GM19372 (cell line): ENCODE measurements around the gene KIFC3.
A peak's percentile ranks its signal among the peaks of the same experiment; 100 is the strongest.
"Not testable (repeated sequence)": the region's sequence is repeated elsewhere in the genome, so short reads cannot be mapped to it uniquely, and the experiment has no call there.

Experiments
- ATAC-seq: cut with Tn5 transposase; IDR thresholded peaks from one replicate; pipeline ENCODE4 v1.9.1; 2021; ENCODE audit warnings: mild to moderate bottlenecking, low read depth, moderate library complexity; ENCODE audit not compliant: unreplicated experiment

The KIFC3 gene

GRCh38 chr16:57805176-57805575 lies 2.9 kb upstream of the KIFC3 start:
- ATAC-seq, result no peak

GRCh38 chr16:57804111-57804837 lies 2.0 kb upstream of the KIFC3 start:
- no peak for ATAC-seq

GRCh38 chr16:57803134-57803990 lies 1.1 kb upstream of the KIFC3 start:
- peak; percentile 15 for ATAC-seq

GRCh38 chr16:57801809-57802340 lies 416 bp downstream of the KIFC3 start:
- ATAC-seq, result no peak

- no peak for ATAC-seq
Measured at GRCh38 chr16:57801098-57801808, 1.0 kb downstream of the KIFC3 start.

GRCh38 chr16:57800200-57801097 lies 1.8 kb downstream of the KIFC3 start:
- no peak for ATAC-seq

GRCh38 chr16:57799600-57800199 lies 2.6 kb downstream of the KIFC3 start:
- no peak for ATAC-seq

DNA sequence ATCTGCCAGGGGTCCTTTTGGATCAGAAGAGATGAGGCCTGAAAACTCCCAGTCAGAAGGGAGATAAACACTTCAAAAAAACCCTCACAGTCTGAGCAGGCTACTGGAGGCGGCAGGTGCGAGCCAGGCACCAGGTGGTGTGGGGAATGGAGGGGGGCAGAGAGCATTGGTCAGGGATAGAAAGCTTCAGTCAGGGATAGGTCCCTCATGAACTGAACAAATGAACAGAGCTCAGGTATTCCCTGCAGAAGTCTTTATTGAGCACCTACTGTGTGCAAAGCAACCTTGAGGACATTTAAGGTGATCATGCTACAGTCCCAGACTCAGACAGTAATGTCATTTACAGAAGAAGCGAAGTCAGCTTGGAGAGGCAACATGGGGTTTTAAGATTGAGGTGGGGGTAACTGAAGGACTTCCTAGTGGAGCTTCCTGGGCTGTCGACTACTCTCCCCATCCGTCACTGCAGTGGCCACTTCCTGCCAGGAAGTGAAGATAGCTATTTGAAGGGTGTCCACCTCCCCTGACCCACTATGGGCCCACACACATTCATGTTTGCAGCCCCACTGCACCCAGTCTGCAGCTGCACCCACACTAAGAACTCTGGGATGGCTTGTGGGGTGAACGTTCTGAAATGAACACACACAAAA lies 3.2 kb downstream of the KIFC3 start:
- no peak for ATAC-seq

DNA sequence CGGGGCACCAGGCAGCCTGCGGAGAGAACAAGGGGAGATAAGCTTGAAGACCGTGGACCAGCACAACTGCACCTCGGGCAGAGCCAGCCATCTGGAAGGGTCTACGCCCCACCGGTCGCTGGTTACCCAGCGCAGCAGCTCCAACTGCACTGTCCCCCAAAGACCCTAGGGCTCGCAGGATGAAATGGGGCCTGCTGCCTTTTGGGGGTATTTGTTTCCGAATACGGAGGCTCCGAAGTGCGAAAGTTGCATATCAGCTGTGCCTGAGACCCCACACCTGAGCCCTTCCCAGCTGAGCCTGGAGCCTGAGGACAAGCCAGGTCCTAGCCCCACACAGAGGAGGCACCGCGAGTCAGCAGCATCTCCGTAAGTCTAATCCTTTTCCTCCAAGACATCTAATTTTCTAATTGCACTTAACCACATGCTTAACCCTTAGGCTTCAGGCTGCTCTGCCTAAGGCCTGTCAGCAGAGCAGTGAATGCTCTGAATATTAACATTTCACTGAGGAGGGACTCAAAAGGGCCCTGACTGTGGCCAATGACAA lies 4.0 kb downstream of the KIFC3 start:
- ATAC-seq, result no peak

DNA sequence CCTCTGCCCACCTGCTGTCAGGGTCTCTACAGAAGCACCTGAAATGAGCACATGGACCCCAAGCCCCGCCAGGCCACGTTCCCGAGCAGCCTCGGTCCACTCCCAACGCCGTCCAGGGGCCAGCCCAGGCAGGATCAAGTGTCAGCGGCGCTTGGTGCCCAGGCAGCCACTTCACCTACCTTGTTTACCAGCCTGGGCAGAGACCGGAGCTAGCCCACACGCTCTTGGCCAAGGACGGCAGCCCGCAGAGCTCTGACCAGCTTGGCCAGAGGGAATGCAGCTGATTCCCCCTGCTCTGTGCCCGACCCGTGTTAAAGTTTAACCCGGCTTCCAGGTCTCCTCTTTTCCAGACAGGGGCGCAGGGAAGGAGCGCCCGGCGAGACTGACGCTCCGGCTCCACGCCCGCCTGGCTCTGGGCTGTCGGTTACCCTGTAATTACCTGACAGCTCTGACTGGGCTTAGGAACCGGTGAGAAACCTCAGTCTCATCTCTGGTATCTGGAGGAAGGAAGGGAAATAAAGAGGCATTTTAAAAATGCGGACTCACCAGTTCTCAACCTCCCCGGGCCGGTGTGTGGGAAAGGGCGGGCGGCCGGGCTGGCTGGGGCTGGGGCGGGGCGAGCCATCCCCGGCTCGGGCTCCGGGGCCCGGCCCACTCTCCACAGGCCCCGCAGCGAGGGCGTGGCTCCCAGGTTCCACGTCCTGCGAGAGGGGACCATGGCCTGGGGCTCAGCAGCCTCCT lies 4.6 kb downstream of the KIFC3 start:
- ATAC-seq, result no peak

DNA sequence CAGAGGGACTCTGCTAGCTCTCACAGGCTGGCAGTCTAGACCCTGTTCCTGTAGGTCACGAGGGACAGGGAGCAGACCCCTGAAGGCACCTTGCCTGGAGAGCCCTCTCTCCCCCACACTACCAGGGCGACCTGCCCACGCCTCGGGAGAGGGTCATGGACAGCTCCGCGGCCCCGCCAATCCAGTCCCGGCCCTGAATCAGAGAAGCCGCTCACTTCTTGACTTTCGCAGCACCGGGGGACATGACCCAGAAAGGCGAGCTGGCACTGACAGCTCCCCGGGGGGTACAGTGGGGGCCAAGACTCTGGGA lies 5.1 kb downstream of the KIFC3 start:
- no peak for ATAC-seq

- not testable (repeated sequence) for ATAC-seq
Measured at GRCh38 chr16:57796014-57796413, 6.3 kb downstream of the KIFC3 start.

- ATAC-seq, result peak; percentile 68
Measured at GRCh38 chr16:57795431-57795878, 6.8 kb downstream of the KIFC3 start.

DNA sequence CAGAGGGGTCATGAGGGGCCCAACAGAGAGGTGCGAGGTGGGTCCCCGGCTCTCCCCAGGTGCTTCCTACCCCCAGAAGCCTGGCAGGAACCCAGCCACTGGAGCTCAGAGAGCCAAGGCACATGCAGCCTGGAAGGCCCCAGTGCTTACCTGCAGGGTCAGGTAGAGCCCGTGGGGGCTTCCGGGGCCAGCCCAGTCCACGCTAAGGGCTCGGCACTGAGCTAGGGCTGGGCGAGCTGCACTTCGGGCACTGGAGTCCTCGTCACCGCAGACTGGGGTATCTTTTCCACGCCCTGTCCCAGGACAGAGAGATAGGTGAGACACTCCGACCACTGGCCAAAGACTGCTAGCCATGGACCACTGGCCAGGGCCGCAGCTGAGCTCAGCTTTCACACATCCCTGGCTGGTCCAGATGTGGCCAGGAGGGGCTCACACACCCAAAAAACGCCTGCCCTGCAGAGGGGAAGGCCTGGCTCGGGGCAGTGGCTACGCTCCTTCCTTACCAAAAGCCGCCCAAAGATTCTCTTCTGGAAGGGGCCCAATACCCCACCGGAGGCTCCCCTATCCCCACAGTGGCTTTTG lies 7.4 kb downstream of the KIFC3 start:
- no peak for ATAC-seq

- ATAC-seq, result no peak
Measured at GRCh38 chr16:57791893-57792461, 10.3 kb downstream of the KIFC3 start.

DNA sequence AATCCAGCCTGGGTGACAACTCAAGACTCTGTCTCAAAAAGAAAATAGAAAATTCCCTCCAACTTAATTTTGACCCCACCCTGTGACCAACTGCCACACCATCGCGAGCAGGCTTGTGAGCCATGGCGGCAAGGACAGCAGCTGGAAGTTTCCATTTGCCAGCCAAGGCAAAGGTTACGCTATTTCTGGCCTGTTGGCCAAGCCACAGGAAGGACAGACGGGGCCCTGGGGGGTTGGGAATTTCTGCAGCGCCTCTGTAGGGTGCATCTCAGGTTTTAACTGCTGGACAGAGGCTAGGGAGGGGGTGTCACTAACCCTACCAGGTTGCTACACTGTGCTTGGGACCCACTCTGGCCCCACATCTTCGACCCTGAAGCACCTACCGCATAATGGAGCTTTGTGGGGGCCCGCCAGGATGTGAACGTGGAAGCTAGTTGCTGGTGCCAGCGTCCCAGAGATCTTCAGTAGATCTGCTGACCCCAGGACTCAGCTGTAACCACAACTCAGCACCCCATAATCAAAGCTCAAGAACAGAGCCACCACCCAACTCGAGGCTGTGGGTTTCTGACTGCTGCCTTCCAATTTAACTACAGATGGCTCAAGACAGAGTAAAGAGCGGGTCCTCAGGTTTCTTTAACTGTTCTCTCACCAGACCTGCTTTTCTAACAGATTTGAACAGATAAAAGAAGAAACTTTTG lies 10.9 kb downstream of the KIFC3 start:
- ATAC-seq, result no peak

DNA sequence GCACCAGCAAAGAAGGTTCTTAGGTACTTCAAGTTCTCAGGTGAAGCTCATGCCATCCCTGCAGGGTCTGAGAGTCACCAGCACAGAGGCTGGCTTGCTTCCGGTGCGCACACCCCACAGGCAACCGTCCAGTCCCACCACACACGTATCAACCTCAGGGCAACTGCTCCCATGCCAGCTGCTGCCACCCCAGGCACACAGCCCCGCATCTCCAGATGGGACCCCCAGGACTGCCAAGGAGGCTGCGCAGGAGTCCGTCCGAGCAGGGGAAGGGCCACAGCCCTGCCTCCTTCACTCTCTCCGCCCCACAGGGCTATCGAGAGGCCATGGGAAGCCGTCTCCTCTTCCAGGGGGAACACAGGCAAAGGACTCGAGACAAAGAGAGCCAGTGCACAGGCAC lies 13.3 kb downstream of the KIFC3 start:
- no peak for ATAC-seq
